ENCODE measurements around the gene BMP6. TPM values are rescaled to one million over a fixed set of nuclear protein-coding genes. Genes with fewer than 3 reads are reported as not detected.

The BMP6 gene
- total and polyA plus RNA-seq, 2 donors (not counting 3 experiments of a cell fraction or from before 2014, with no cell fraction given) = 221 to 276 TPM

- ChIA-PET POLR2A (no interaction called here), CTCF (interaction anchor here (4.2 to 6.4 kb wide), 2 partner anchors 284 to 338 kb away, joined by 127 to 140 read pairs; no protein-coding TSS in a partner anchor)
- H4K20me1 ChIP-seq (replicated peaks; ENCODE audit: control insufficient read depth, extremely low read depth, insufficient read depth, low read length) = no peaks in the 10 kb centered on the region
- no peaks in the 10 kb centered on the region for H3K36me3 ChIP-seq (ENCODE audit: control insufficient read depth in 2 of 2, extremely low read depth in 1 of 2, insufficient read depth in 2 of 2, low read length in 2 of 2)
- intact Hi-C loops (cut with micrococcal nuclease) = loop anchor here (2.0 kb wide), 1 partner anchor 498 kb away; no protein-coding TSS in a partner anchor
- H3K9ac ChIP-seq (replicated peaks; ENCODE audit: extremely low read depth, insufficient read depth, low read length) = no peak overlapping the region
- H3K9me1 ChIP-seq (replicated peaks; ENCODE audit: control insufficient read depth, extremely low read depth, insufficient read depth, low read length) = no peaks in the 10 kb centered on the region
- no peak overlapping the region for H3K4me3 ChIP-seq (replicated peaks in 1 of 3; ENCODE audit: insufficient read depth in 1 of 3, low read depth in 1 of 3, low read length in 3 of 3)
- H2AFZ ChIP-seq (ENCODE audit: low read depth, low read length) = no peak overlapping the region
- no peaks in the 10 kb centered on the region for H3K27me3 ChIP-seq (ENCODE audit: control insufficient read depth in 2 of 2, insufficient read depth in 2 of 2, low read length in 2 of 2)
- no peak overlapping the region for H3K27ac ChIP-seq (ENCODE audit: insufficient read depth, low read depth, low read length)
- H3K79me2 ChIP-seq (ENCODE audit: control insufficient read depth, insufficient read depth, low read length) = peaks cover under 1% of the 10 kb centered on the region
- BruUV-seq (replicated peaks) = no TSS peak
- FAIRE-seq (no peak), DNase-seq (ENCODE audit: low read depth, low spot score) (no peak)
- H3K4me2 ChIP-seq (ENCODE audit: insufficient read depth, low read length) = no peak overlapping the region
- H3K4me1 ChIP-seq (ENCODE audit: control insufficient read depth, extremely low read depth, insufficient read depth, low read length) = peaks cover 14% of the 10 kb centered on the region
- dilution Hi-C loops (cut with MboI; ENCODE audit: extremely low pct_ligation_motif_present, low sequenced_read_pairs) = no loop called here
- H3K9me3 ChIP-seq (replicated peaks; ENCODE audit: control insufficient read depth, insufficient read depth, low read length) = no peaks in the 10 kb centered on the region
- TF ChIP-seq FOS (IDR thresholded peaks at IDR 0.05; ENCODE audit: borderline replicate concordance, insufficient read depth, low read length) (no peak), EZH2 (IDR thresholded peaks at IDR 0.05; ENCODE audit: borderline replicate concordance, low read depth, low read length, severe bottlenecking) (no peak), POLR2AphosphoS5 (IDR thresholded peaks at IDR 0.05; ENCODE audit: insufficient read depth, low read depth, low read length) (no peak), GATA2 (IDR thresholded peaks at IDR 0.05; ENCODE audit: insufficient read depth, insufficient read length, low read depth, low read length) (no peak), MAX (IDR thresholded peaks at IDR 0.05; ENCODE audit: insufficient read depth, insufficient read length) (no peak), MYC (IDR thresholded peaks at IDR 0.05; ENCODE audit: low read depth, low read length) (no peak), JUN (IDR thresholded peaks at IDR 0.05; ENCODE audit: borderline replicate concordance, insufficient read depth, insufficient read length, low read depth) (no peak), CTCF (IDR thresholded peaks at IDR 0.05; ENCODE audit: extremely low read depth in 1 of 2, insufficient read depth in 1 of 2, low read depth in 1 of 2, low read length in 2 of 2) (no peak), POLR2A (IDR thresholded peaks at IDR 0.05; ENCODE audit: low read depth, low read length) (no peak)
These were observed 5.6 kb upstream of the BMP6 start for GRCh38 chr6:7720346-7720745.

All from endothelial cell of umbilical vein (primary cell).